ENCODE results near the gene OR2M2. TPM values are rescaled to one million over a fixed set of nuclear protein-coding genes. Genes with fewer than 3 reads are reported as not detected.
A peak's percentile ranks its signal among the peaks of the same experiment; 100 is the strongest.

Gene OR2M2
- not detected for polyA plus RNA-seq (ENCODE audit: insufficient read length)
- long read RNA-seq, donor 1 = 0 reads
- long read RNA-seq, donor 2 = 0 reads
- long read RNA-seq, donor 3 = 0 reads
- long read RNA-seq, donor 4 = 0 reads
- long read RNA-seq, donor 5 = 0 reads
- long read RNA-seq, donor 6 = 0 reads
- long read RNA-seq, donor 7 = 0 reads
- long read RNA-seq, donor 8 = 0 reads

DNA sequence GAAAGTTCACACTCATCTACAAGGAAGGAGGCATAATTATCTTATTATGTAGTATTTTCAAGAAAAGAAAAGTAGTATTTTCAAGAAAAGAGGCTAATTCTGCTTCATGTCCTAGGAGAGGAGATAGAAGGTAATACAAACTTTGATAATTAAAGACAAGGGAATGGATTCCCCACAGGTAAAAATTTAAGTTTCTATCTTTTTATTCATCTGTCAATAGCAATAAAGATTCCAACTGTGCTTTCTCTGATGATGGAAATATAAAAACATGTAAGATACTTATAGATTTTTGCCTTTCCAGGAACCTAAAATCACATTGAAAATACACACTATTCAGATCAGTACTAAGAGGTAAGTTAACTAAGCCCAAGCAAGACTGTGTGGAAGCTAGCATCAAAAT is at the start of gene OR2M2:
Gene OR2M2, plus strand, starts transcription at position 301 of the 400 bp plus-strand sequence. CDS start 5,165 bp downstream, outside the sequence.
- no peak for DNase-seq

GRCh38 chr1:248127653-248128052 is 47.0 kb upstream of the OR2M2 start:
- no peak for DNase-seq

DNA sequence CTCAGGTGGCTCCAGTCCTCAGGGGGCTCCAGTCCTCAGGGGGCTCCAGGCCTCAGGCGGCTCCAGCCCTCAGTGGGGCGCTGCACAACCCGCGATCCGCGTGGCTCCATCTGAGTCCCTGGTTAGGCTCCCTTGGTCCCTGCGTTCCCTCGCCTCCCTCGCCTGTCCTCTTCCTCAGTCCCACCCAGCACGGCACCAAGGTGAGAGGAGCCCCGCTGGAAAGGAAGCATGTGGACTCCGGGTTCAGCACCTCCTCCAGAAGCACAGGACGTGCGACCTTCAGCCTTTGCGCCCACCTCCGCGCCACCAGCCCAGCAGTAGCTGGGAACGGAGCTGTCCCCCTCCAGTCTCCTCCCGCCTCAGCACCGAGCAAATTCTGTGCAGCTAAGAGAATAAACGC is 37.8 kb upstream of the OR2M2 start:
- no peak for DNase-seq

GRCh38 chr1:248140846-248141245 is 33.8 kb upstream of the OR2M2 start:
- DNase-seq = no peak

GRCh38 chr1:248143311-248143710 is 31.3 kb upstream of the OR2M2 start:
- DNase-seq = no peak

GRCh38 chr1:248144513-248145198 is 30.0 kb upstream of the OR2M2 start, which contains the start of gene OR2M5:
TSS of gene OR2M5 (plus strand) at chr1:248145148. CDS start at chr1:248145148, 0 bp downstream.
- DNase-seq = no peak

- DNase-seq = no peak
Measured at GRCh38 chr1:248152056-248152827, 22.4 kb upstream of the OR2M2 start.

DNA sequence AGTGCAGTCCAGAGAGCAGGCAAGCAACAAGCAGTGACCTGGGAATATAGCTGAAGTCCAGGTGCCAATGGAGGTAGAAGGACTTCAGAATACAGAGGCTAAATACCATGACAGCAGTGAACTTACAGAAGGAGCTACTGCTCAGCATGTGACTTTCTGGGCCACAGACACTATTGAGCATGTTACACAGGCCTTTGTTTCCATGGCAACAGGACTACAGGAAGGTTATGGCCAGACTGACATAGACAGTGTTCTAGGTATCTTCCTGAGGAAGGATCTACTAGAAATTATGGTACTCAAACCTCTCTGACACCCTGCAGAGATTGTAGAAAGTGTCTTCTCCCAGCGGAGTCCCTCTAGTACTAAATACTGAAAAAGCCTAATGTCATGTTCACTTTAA is 18.7 kb upstream of the OR2M2 start:
- DNase-seq = no peak

DNA sequence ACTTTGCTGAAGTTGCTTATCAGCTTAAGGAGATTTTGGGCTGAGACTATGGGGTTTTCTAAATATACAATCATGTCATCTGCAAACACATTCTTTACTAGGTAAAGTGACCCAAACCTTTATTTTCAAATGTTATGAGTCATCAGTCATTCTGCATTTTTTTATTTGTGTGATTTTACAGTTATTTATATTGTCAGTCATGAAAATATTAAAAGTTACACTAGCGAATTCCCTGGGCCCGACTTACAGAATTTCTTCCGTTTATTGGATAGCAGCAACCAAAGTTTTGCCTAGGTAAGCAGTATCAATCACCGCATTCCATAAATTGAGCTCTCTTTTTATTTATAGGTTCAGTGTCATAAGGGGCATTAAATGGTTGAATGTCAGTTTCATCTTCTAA is 15.9 kb upstream of the OR2M2 start:
- no peak for DNase-seq

- no peak for DNase-seq
Measured at GRCh38 chr1:248164031-248164430, 10.6 kb upstream of the OR2M2 start.

GRCh38 chr1:248165186-248165585 is 9.4 kb upstream of the OR2M2 start:
- DNase-seq = no peak

DNA sequence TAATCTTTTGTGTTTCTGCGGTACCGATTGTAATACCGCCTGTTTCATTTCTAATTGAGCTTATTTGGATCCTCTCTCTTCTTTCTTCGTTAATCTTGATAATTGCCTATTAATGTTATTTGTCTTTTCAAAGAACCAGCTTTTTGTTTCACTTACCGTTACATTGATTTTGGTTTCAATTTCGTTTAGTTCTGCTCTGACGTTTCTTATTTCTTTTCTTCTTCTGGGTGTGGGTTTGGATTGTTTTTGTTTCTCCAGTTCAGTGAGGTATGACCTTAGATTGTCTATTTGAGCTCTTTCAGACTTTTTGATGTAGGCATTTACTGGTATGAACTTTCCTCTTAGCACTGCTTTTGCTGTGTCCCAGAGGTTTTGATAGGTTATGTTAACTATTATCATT is 9.4 kb downstream of the OR2M2 start:
- no peak for DNase-seq

GRCh38 chr1:248187363-248187762 is 12.7 kb downstream of the OR2M2 start:
- DNase-seq = no peak

DNA sequence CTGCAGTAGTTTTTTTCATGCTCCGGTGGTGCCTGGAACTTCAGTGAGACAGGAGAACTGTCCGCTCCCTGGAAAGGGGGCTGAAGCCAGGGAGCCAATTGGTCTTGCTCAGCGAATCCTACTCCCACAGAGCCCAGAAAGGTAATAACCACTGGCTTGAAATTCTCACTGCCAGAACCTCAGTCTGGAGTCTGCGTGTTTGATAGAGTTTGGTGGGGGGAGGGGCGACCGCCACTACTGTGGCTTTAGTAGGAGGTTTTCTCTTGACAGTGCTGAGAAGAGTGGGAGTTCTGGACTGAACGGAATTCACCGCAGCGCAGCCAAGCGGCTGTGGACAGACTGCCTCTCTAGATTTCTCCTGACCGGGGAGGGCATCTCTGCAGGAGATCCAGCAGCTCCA is 14.4 kb downstream of the OR2M2 start:
- DNase-seq = peak; percentile 33

GRCh38 chr1:248194117-248194516 is 19.5 kb downstream of the OR2M2 start:
- DNase-seq = no peak

GRCh38 chr1:248196965-248197364 is 22.3 kb downstream of the OR2M2 start, which contains the start of gene OR2M3:
TSS of gene OR2M3 (plus strand) at chr1:248197265. CDS start at chr1:248203068, 5,803 bp downstream.
- no peak for DNase-seq

DNA sequence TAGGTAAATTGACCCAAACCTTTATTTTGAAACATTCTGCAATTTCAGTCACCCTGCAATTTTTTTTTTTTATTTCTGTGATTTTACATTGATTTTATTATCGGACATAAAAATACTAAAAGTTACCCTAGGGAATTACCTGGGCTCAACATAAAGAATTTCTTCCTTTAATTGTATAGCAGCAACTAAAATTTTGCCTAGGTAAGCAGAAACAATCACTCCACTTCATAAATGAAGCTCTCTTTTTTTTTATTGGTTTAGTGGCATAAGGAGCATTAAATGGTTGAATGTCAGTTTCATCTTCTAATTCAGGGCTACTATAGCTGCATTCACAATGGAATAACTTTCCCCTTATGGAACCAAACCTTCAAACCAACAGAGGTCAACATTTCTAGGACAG is 41.3 kb downstream of the OR2M2 start:
- no peak for DNase-seq

DNA sequence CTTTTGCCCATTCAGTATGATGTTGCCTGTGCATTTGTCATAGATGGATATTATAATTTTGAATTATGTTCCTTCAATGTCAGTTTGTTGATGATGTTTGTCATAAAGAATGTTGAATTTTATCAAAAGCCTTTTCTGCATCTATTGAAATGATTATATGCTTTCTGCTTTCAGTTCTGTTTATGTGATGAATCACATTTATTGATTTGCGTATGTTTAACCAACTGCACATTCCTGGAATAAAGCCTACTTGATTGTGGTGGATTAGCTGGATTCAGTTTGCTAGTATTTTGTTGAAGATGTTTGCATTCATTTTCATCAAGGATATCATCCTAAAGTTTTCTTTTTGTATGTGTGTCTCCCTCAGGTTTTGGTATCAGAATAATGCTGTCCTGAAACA is 50.9 kb downstream of the OR2M2 start:
- DNase-seq = no peak

GRCh38 chr1:248229360-248229908 is 54.8 kb downstream of the OR2M2 start:
- DNase-seq = no peak
